Liver (tissue), 9 donors: Measurements from ENCODE around the gene SH3PXD2A. TPM values are rescaled to one million over a fixed set of nuclear protein-coding genes. Genes with fewer than 3 reads are reported as not detected.

ENCODE experiments used
- DNase-seq: peaks from one replicate; pipeline ENCODE4 v3.0.0-alpha.2; 2017; ENCODE audit warnings: low spot score
- H3K27ac ChIP-seq, 2 donors: one replicate each; pipeline ENCODE4 v1.7.0; 2013; ENCODE audit warnings: inconsistent platforms in 2 of 2, low read length in 2 of 2, control low read depth in 1 of 2, low read depth in 1 of 2, mild to moderate bottlenecking in 1 of 2
- H3K27me3 ChIP-seq, 4 donors: one replicate each; pipeline versions ENCODE4 v1.6.1 to v1.7.0; 2013; ENCODE audit warnings: low read length in 3 of 4, inconsistent platforms in 1 of 4, mild to moderate bottlenecking in 1 of 4, moderate library complexity in 1 of 4; ENCODE audit not compliant: control insufficient read depth in 4 of 4, insufficient read depth in 4 of 4
- H3K36me3 ChIP-seq, 4 donors: one replicate each; pipeline versions ENCODE4 v1.6.1 to v1.7.0; 2013; ENCODE audit warnings: low read length in 3 of 4, mild to moderate bottlenecking in 3 of 4, low read depth in 1 of 4, moderate library complexity in 1 of 4; ENCODE audit not compliant: control insufficient read depth in 4 of 4, insufficient read depth in 3 of 4
- H3K4me1 ChIP-seq, 4 donors: one replicate each; pipeline versions ENCODE4 v1.6.1 to v1.7.0; 2013; ENCODE audit warnings: low read length in 3 of 4, mild to moderate bottlenecking in 3 of 4, moderate library complexity in 1 of 4; ENCODE audit not compliant: control insufficient read depth in 4 of 4, insufficient read depth in 4 of 4
- H3K4me3 ChIP-seq, 3 donors: one replicate each; pipeline versions ENCODE4 v1.6.1 to v1.7.0; 2013; ENCODE audit warnings: low read length in 3 of 3, control low read depth in 1 of 3, low read depth in 1 of 3, mild to moderate bottlenecking in 1 of 3
- H3K9ac ChIP-seq, 2 donors: one replicate each; pipeline ENCODE4 v1.7.0; 2013; ENCODE audit warnings: low read length in 2 of 2, mild to moderate bottlenecking in 2 of 2, moderate library complexity in 2 of 2, control low read depth in 1 of 2, low read depth in 1 of 2
- H3K9me3 ChIP-seq, 4 donors: one replicate each; pipeline versions ENCODE4 v1.6.1 to v1.7.0; 2013; ENCODE audit warnings: low read length in 3 of 4; ENCODE audit not compliant: control insufficient read depth in 4 of 4
- EGR1 ChIP-seq, 2 donors: IDR thresholded peaks; 2 replicates each; pipeline ENCODE4 v1.6.1; 2016 to 2018; ENCODE audit warnings: antibody characterized with exemption in 2 of 2, low read depth in 2 of 2
- FOXA1 ChIP-seq: IDR thresholded peaks from 2 replicates; pipeline ENCODE4 v1.6.1; 2016; ENCODE audit warnings: antibody characterized with exemption
- FOXA2 ChIP-seq: IDR thresholded peaks from 2 replicates; pipeline ENCODE4 v1.6.1; 2016; ENCODE audit warnings: antibody characterized with exemption
- GABPA ChIP-seq, 2 donors: IDR thresholded peaks in 1 of 2; conservative IDR thresholded peaks in 1 of 2; 2 replicates each; pipeline ENCODE4 v1.6.1; 2016; ENCODE audit warnings: antibody characterized with exemption in 2 of 2, mild to moderate bottlenecking in 1 of 2, moderate library complexity in 1 of 2
- HNF4A ChIP-seq, 2 donors: conservative IDR thresholded peaks; 2 replicates each; pipeline ENCODE4 v1.6.1; 2016; ENCODE audit warnings: antibody characterized with exemption in 2 of 2, mild to moderate bottlenecking in 2 of 2
- HNF4G ChIP-seq: IDR thresholded peaks from 2 replicates; pipeline ENCODE4 v1.6.1; 2016; ENCODE audit warnings: antibody characterized with exemption
- JUND ChIP-seq, 2 donors: IDR thresholded peaks; 2 replicates each; pipeline ENCODE4 v1.6.1; 2016; ENCODE audit warnings: antibody characterized with exemption in 2 of 2
- NR2F2 ChIP-seq: IDR thresholded peaks from 2 replicates; pipeline ENCODE4 v1.6.1; 2016; ENCODE audit warnings: antibody characterized with exemption
- RAD21 ChIP-seq, 2 donors: IDR thresholded peaks; 2 replicates each; pipeline ENCODE4 v1.6.1; 2016; ENCODE audit warnings: antibody characterized with exemption in 2 of 2, mild to moderate bottlenecking in 2 of 2
- RXRA ChIP-seq, 2 donors: IDR thresholded peaks; 2 replicates each; pipeline ENCODE4 v1.6.1; 2017 to 2018; ENCODE audit warnings: antibody characterized with exemption in 2 of 2, mild to moderate bottlenecking in 1 of 2
- SP1 ChIP-seq: IDR thresholded peaks from 2 replicates; pipeline ENCODE4 v1.6.1; 2018; ENCODE audit warnings: antibody characterized with exemption, mild to moderate bottlenecking
- TAF1 ChIP-seq: conservative IDR thresholded peaks from 2 replicates; pipeline ENCODE4 v1.6.1; 2016; ENCODE audit warnings: antibody characterized with exemption, mild to moderate bottlenecking
- YY1 ChIP-seq: IDR thresholded peaks from 2 replicates; pipeline ENCODE4 v1.6.1; 2016; ENCODE audit warnings: antibody characterized with exemption, mild to moderate bottlenecking
- WGBS: extraction: QIAGEN DNeasy Blood & Tissue Kit; methylation state at CpG from one replicate; pipeline ENCODE4 v1.1.7; 2013; 5-methylcytosine and 5-hydroxymethylcytosine counted together
- polyA plus RNA-seq, 2 donors: library from polyadenylated mRNA; stranded (reverse) in 1 of 2; unstranded in 1 of 2; fragments of 200-250 nt in 1 of 2; fragments of >200 nt in 1 of 2; fragmentation: Nextera tagmentation in 1 of 2; extraction: Ambion mirVana in 1 of 2; gene quantifications; one replicate each; pipeline versions ENCODE4 v1.2.1 to v1.2.3, GENCODE V29; 2013 to 2015
- total RNA-seq, 2 donors: library from RNA; depleted of rRNA; stranded (reverse); fragments of >200 nt; gene quantifications; one replicate each; pipeline ENCODE4 v1.2.3, GENCODE V29; 2014
- TF ChIP-seq, protein P1 (sequence below): IDR thresholded peaks from 2 replicates; pipeline ENCODE4 v1.6.1; 2016; ENCODE audit warnings: antibody characterized with exemption
- TF ChIP-seq, protein P2 (sequence below): fragments of 150-350 bp; IDR thresholded peaks from 2 replicates; pipeline ENCODE4 v1.5.1; 2017; ENCODE audit warnings: improper control_type of control experiment, low read depth, low read length; ENCODE audit not compliant: missing input control
- TF ChIP-seq, protein P3 (sequence below): IDR thresholded peaks from 2 replicates; pipeline ENCODE4 v1.6.1; 2016; ENCODE audit warnings: antibody characterized with exemption
- TF ChIP-seq, protein P4 (sequence below): IDR thresholded peaks from 2 replicates; pipeline ENCODE4 v1.6.1; 2016; ENCODE audit warnings: antibody characterized with exemption, mild to moderate bottlenecking
- TF ChIP-seq, protein P5 (sequence below): IDR thresholded peaks from 2 replicates; pipeline ENCODE4 v1.6.1; 2016; ENCODE audit warnings: antibody characterized with exemption
- donor health status: healthy.
- donor health status: healthy.
- donor health status: healthy.
- donor health status: healthy.
- donor health status: healthy.

SH3PXD2A gene
- total and polyA plus RNA-seq, 4 donors: 0.82 to 5.5 (median 3.9) TPM

DNA sequence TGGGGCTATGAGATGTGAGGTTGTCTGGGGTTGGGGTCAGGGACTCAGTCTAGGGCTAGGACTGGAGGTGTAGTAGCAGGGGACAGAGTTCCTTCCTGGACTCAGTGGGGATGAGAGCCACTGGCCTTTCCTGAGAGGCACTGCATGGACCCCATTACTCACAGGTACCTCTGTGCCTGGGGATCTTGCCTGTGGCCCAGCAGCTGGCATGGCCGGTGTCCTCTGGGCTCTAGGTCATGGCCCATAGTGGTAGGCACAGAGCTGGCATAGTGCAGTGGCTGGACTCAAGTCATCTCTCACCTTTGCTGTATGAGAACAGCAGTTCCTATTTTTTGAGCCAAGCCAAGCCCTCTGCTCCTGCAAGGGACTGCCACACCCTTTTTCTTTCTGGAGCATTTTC, 310.0 kb downstream of the SH3PXD2A start:
- peak overlapping the region; percentile 49 to 79 for H3K27ac ChIP-seq
- 47% methylated on average over 1 of the region's 1 CpG for WGBS

More for the DNA sequence above, 310.0 kb downstream of the SH3PXD2A start:
- H3K27me3 ChIP-seq: no peaks in the 10 kb centered on the region
- no peak overlapping the region for H3K9ac ChIP-seq
- no peak overlapping the region for H3K4me3 ChIP-seq
- peaks cover 4 to 32% (median 20%) of the 10 kb centered on the region in 4 donors for H3K4me1 ChIP-seq
- no peak for TF ChIP-seq HNF4A (conservative IDR thresholded peaks at IDR 0.05)
- TF ChIP-seq NR2F2: no peak
- TF ChIP-seq FOXA2: no peak
- TF ChIP-seq JUND (IDR thresholded peaks at IDR 0.05): no peak
- no peak for TF ChIP-seq SP1
- no peak for TF ChIP-seq GABPA (IDR thresholded peaks at IDR 0.05 in 1 of 2, conservative IDR thresholded peaks at IDR 0.05 in 1 of 2)
- TF ChIP-seq HNF4G: no peak
- TF ChIP-seq, protein P1, sequence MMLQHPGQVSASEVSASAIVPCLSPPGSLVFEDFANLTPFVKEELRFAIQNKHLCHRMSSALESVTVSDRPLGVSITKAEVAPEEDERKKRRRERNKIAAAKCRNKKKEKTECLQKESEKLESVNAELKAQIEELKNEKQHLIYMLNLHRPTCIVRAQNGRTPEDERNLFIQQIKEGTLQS: no peak
- TF ChIP-seq YY1: no peak
- TF ChIP-seq TAF1: no peak
- TF ChIP-seq FOXA1: no peak
- TF ChIP-seq, protein P2, sequence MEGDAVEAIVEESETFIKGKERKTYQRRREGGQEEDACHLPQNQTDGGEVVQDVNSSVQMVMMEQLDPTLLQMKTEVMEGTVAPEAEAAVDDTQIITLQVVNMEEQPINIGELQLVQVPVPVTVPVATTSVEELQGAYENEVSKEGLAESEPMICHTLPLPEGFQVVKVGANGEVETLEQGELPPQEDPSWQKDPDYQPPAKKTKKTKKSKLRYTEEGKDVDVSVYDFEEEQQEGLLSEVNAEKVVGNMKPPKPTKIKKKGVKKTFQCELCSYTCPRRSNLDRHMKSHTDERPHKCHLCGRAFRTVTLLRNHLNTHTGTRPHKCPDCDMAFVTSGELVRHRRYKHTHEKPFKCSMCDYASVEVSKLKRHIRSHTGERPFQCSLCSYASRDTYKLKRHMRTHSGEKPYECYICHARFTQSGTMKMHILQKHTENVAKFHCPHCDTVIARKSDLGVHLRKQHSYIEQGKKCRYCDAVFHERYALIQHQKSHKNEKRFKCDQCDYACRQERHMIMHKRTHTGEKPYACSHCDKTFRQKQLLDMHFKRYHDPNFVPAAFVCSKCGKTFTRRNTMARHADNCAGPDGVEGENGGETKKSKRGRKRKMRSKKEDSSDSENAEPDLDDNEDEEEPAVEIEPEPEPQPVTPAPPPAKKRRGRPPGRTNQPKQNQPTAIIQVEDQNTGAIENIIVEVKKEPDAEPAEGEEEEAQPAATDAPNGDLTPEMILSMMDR: no peak
- TF ChIP-seq EGR1 (IDR thresholded peaks at IDR 0.05; ENCODE audit: low read depth in 2 of 2): no peak
- TF ChIP-seq RAD21 (IDR thresholded peaks at IDR 0.05): no peak
- no peak for TF ChIP-seq RXRA (IDR thresholded peaks at IDR 0.05)
- TF ChIP-seq, protein P3, sequence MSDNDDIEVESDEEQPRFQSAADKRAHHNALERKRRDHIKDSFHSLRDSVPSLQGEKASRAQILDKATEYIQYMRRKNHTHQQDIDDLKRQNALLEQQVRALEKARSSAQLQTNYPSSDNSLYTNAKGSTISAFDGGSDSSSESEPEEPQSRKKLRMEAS: no peak
- TF ChIP-seq, protein P4, sequence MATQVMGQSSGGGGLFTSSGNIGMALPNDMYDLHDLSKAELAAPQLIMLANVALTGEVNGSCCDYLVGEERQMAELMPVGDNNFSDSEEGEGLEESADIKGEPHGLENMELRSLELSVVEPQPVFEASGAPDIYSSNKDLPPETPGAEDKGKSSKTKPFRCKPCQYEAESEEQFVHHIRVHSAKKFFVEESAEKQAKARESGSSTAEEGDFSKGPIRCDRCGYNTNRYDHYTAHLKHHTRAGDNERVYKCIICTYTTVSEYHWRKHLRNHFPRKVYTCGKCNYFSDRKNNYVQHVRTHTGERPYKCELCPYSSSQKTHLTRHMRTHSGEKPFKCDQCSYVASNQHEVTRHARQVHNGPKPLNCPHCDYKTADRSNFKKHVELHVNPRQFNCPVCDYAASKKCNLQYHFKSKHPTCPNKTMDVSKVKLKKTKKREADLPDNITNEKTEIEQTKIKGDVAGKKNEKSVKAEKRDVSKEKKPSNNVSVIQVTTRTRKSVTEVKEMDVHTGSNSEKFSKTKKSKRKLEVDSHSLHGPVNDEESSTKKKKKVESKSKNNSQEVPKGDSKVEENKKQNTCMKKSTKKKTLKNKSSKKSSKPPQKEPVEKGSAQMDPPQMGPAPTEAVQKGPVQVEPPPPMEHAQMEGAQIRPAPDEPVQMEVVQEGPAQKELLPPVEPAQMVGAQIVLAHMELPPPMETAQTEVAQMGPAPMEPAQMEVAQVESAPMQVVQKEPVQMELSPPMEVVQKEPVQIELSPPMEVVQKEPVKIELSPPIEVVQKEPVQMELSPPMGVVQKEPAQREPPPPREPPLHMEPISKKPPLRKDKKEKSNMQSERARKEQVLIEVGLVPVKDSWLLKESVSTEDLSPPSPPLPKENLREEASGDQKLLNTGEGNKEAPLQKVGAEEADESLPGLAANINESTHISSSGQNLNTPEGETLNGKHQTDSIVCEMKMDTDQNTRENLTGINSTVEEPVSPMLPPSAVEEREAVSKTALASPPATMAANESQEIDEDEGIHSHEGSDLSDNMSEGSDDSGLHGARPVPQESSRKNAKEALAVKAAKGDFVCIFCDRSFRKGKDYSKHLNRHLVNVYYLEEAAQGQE: no peak
- TF ChIP-seq, protein P5, sequence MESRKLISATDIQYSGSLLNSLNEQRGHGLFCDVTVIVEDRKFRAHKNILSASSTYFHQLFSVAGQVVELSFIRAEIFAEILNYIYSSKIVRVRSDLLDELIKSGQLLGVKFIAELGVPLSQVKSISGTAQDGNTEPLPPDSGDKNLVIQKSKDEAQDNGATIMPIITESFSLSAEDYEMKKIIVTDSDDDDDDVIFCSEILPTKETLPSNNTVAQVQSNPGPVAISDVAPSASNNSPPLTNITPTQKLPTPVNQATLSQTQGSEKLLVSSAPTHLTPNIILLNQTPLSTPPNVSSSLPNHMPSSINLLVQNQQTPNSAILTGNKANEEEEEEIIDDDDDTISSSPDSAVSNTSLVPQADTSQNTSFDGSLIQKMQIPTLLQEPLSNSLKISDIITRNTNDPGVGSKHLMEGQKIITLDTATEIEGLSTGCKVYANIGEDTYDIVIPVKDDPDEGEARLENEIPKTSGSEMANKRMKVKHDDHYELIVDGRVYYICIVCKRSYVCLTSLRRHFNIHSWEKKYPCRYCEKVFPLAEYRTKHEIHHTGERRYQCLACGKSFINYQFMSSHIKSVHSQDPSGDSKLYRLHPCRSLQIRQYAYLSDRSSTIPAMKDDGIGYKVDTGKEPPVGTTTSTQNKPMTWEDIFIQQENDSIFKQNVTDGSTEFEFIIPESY: no peak
- H3K9me3 ChIP-seq: no peaks in the 10 kb centered on the region
- no peak for DNase-seq
- H3K36me3 ChIP-seq: no peaks in the 10 kb centered on the region
